Iris pigment epithelial cell (primary cell): ENCODE results near the gene AANAT.
A peak's percentile ranks its signal among the peaks of the same experiment; 100 is the strongest.

Experiments
- DNase-seq: peaks from one replicate; pipeline ENCODE4 v3.0.0-alpha.2; 2011; ENCODE audit warnings: low read depth

The AANAT gene

GRCh38 chr17:76442341-76443338 lies 24.8 kb upstream of the AANAT start:
- no peak for DNase-seq

GRCh38 chr17:76444518-76445311 lies 22.7 kb upstream of the AANAT start:
- no peak for DNase-seq

GRCh38 chr17:76445697-76446448 lies 21.5 kb upstream of the AANAT start:
- no peak for DNase-seq

GRCh38 chr17:76446449-76447231 lies 20.8 kb upstream of the AANAT start:
- DNase-seq: peak; percentile 91

DNA sequence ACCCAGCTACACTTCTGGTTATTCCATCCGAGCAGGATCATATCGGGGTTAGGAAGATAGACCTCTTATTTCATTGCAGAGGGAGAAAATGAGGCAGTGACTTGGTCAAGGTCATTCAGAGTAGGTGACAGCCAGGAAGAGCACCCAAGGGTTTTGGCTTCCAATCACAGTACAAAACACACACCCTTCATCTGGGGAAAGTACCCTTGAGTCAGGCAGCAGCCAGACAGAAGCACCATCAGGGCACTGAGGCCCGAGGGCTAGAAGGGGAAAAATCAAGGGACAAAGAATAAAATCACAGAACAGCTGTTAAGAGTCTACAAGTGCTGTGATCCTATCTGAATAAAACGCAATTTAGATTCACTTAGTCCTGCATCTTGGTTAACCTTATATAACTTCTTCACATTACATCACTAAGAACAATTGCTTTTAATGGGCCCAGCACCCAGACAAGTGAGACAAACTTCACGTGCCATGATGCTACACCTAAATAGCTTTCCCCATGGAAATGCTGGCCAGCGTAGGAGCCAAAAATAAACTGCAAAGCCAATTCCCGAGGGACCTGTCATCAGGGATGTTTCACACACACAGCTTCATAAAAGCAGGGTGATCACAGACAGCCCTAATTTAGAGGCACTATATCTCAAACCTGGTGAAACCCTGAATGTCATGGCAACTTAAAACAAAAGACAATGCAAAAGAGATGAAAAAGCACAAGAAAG lies 19.3 kb upstream of the AANAT start:
- DNase-seq: no peak

- no peak for DNase-seq
Observed at GRCh38 chr17:76449126-76449525, 18.3 kb upstream of the AANAT start.

- no peak for DNase-seq
Observed at GRCh38 chr17:76451506-76451905, 15.9 kb upstream of the AANAT start.

- no peak for DNase-seq
Observed at GRCh38 chr17:76452127-76452659, 15.2 kb upstream of the AANAT start.

DNA sequence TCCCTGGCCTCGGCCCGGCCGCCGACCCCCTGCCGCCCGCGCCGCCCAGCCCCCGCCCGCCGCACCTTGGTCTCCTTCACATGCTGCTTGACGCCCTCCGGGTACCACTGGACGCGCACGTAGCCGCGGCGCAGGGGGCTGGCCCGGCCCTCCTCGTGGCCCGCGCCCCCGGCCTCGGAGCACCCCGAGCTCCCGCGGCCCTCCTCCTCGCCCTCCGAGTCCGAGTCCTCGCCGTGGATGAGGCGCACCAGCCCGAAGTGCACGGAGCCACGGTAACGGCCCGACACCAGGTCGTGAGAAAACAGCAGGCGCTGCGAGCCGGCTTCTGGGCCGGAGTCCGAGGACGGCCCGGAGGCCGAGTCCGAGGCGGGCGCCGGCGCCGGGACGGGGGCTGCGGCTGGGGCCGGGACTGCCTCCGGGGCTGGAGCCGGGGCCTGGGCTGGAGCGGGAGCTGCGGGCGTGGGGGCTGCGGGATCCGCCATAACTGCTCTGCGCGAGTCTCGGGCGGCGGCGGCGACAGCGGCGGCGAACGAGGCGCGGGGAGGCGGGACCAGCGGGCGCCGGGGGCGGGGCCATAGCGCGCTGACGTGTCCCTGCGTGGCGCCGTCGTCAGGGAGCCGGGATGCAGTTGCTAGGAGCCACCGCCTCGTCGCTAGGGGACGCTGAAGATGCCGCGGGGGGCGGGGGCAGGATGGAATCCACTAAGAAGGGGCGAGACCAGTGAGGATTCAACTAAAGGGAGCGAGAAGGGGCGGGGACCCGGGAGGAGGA lies 14.6 kb upstream of the AANAT start, which contains the start of gene UBE2O:
Gene UBE2O, minus strand, starts transcription at position 493 of the 771 bp plus-strand sequence. Its CDS starts 11 bp downstream, at position 482.
- peak; percentile 86 for DNase-seq

GRCh38 chr17:76453431-76453743 lies 14.0 kb upstream of the AANAT start:
- no peak for DNase-seq

GRCh38 chr17:76458580-76459490 lies 8.6 kb upstream of the AANAT start:
- peak; percentile 70 for DNase-seq

- no peak for DNase-seq
Observed at GRCh38 chr17:76459674-76460073, 7.7 kb upstream of the AANAT start.

DNA sequence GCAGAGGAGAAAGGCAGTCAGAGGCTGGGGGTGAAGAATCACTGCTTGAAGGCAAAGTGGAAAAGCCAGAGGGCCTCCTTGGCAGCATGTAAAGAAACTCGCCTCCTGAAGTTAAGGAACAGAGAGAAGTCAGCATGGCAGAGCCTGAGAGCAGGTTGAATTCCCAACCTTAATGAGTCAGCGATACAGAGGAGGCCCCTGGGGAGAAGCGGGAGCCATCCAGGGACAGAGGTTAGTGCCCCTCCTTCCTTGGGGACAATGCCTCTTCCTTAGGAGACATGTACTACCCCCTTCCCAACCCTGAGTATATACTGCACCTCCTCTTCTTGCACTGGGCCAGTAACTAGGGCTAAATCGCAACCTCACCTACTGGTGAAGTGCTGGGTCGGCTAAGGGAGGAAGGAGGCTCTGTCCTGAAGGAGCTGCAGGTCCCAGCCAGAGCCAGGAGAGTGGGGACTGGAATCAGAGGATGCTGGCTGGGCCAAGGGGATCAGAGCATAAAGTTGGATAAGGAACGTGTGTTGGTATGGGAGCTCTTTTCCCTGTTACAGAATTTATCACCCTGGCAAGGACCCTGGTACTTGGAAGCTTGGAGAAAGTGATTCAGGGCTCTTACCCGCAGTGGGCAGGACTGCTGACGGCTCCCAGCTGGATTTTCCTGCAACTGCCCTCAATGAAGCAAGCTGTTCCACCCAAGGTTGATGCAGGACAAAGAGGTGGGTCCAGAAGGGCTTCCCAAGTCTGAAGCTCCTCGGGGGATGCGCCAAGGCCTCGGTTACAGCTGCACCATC lies 5.4 kb upstream of the AANAT start:
- no peak for DNase-seq

- DNase-seq: no peak
Observed at GRCh38 chr17:76462556-76463290, 4.7 kb upstream of the AANAT start.

GRCh38 chr17:76466775-76467130 lies 650 bp upstream of the AANAT start:
- DNase-seq: no peak

DNA sequence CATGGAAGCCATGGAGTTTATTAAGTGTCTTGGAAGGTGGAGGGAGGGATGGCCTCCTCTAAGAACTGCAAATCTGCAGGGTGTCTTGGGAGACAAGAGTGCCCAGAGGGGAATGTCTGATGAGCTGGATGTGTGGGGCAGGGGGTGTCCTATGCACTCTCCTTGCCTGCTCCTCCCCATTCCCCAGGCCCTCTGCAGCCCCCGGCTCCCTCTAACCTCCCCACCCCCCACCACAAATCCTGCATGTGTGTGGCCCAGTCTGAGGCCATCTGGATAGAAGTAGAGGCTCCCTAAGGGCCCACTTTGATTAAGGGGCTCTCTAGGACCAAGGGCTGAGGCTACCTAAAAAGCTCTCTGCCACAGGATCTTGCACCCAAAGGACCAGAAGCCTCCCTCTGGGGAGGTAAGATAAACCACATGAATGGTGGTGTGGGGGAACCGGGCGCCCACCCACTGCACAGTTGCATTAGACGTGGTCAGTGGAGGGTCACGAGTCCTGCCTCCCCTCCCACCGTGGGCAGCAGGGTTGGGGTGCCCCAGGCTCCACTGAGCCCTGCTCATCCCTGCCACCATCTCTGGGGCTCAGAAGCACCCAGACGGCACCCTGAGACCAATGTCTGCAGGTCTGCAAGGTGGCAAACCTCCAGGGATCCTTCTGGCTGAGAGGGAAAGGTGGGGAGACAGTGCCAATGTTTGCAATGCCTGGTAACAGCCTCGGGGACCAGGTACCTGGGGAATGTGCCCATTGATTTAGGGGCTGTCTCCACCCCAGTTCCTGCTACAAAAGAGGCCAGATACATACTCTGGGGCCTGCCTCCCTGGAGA lies 618 bp downstream of the AANAT start:
- no peak for DNase-seq
